Bronchial epithelial cell (primary cell): Measurements from ENCODE around the gene BICDL1. TPM values are rescaled to one million over a fixed set of nuclear protein-coding genes. Genes with fewer than 3 reads are reported as not detected.

Experiments used
- DNase-seq: peaks from one replicate; pipeline ENCODE4 v3.0.0-alpha.2; 2010; ENCODE audit warnings: low read depth
- FAIRE-seq: peaks from 2 replicates; lab custom pipeline; 2011; peaks lifted over from hg19 to GRCh38; lab: Jason Lieb, UNC
- H3K27me3 ChIP-seq: 2 replicates; pipeline ENCODE4 v1.5.1; 2011; ENCODE audit warnings: low read length; ENCODE audit not compliant: control insufficient read depth, insufficient read depth
- H3K36me3 ChIP-seq: 2 replicates; pipeline ENCODE4 v1.5.1; 2011; ENCODE audit warnings: low read length; ENCODE audit not compliant: control insufficient read depth, insufficient read depth
- H3K4me3 ChIP-seq: 2 replicates; pipeline ENCODE4 v1.5.1; 2011; ENCODE audit warnings: mild to moderate bottlenecking, low read depth, low read length, control low read depth
- total RNA-seq: library from RNA; depleted of rRNA; stranded (reverse); fragments of >200 nt; gene quantifications from 2 replicates; pipeline ENCODE4 v1.2.1, GENCODE V29; 2014
- TF ChIP-seq, protein P1 (sequence below): IDR thresholded peaks from 2 replicates; pipeline ENCODE4 v1.5.1; 2011; ENCODE audit warnings: mild to moderate bottlenecking, moderate library complexity, low read length, control low read depth, inconsistent platforms; ENCODE audit not compliant: insufficient read depth, severe bottlenecking

BICDL1 gene
- total RNA-seq, 1 donor from 2014 or later: 10.8 TPM

GRCh38 chr12:120060717-120061116, 71.7 kb downstream of the BICDL1 start:
- Histone ChIP-seq H3K36me3 (peaks cover 3% of the 10 kb centered on the region), H3K4me3 (no peak overlapping the region), H3K27me3 (no peaks in the 10 kb centered on the region)
- TF ChIP-seq, protein P1, sequence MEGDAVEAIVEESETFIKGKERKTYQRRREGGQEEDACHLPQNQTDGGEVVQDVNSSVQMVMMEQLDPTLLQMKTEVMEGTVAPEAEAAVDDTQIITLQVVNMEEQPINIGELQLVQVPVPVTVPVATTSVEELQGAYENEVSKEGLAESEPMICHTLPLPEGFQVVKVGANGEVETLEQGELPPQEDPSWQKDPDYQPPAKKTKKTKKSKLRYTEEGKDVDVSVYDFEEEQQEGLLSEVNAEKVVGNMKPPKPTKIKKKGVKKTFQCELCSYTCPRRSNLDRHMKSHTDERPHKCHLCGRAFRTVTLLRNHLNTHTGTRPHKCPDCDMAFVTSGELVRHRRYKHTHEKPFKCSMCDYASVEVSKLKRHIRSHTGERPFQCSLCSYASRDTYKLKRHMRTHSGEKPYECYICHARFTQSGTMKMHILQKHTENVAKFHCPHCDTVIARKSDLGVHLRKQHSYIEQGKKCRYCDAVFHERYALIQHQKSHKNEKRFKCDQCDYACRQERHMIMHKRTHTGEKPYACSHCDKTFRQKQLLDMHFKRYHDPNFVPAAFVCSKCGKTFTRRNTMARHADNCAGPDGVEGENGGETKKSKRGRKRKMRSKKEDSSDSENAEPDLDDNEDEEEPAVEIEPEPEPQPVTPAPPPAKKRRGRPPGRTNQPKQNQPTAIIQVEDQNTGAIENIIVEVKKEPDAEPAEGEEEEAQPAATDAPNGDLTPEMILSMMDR: no peak
- no peak for DNase-seq
- no peak for FAIRE-seq

DNA sequence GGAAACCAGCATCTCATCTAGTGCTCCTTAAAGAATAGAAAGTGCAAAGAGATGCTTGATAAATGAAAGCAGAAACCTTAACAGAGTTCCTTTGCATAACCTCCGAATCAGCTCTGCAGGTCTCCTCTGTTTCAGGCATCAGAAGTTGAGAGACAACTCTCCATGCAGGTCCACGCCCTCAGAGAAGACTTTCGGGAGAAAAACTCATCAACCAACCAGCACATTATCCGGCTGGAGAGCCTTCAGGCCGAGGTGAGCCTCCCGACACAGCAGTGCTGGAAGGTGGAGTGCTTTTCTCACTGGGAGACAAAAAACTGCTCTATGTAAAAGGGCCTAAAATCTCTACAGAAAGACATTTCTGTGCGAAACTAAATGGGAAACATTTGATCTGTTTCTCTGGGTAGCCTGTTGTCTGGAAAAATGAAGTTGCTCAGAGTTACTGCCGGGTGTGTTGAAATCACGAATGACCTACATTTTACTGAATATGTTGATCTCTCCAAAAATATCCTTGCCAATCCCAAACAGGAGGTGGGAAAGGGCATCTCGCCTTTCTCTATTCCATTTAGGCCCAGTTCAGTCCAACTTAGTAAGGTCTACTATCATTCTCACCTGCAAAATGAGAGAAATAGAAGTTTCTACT, 72.7 kb downstream of the BICDL1 start:
- H3K4me3 ChIP-seq: no peak overlapping the region
- FAIRE-seq: no peak
- no peaks in the 10 kb centered on the region for H3K27me3 ChIP-seq
- peaks cover 3% of the 10 kb centered on the region for H3K36me3 ChIP-seq
- TF ChIP-seq, protein P1: no peak
- no peak for DNase-seq

DNA sequence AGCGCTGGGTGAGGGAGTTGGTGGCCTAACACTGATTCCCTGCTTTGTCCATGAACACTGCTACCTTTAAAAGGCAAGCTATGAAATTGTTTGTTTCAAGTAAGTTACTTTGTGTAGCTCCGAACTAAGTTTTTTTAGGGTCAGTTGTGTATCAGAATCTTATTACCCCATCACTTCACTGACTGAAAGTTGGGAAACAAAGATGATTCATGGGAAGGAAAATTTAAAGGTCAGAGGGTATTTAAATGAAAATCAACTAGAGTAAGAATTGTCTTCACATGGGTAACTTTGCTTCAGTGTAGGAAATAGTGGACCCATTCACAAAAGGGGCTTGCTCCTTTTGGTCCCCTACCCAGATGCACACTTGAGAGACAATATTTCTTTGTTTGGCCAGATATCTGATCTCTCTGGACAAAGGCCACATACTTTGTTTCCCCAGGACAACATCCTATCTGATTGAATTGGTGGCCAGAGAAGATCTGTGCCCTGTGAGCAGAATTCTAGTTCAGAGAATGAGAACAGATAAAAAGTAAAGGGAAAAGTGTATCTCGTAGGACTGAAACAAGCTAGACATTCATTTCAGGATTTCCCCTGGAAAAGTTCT, 74.0 kb downstream of the BICDL1 start:
- FAIRE-seq (no peak), DNase-seq (peak; percentile 36)
- TF ChIP-seq, protein P1: no peak
- Histone ChIP-seq H3K4me3 (no peak overlapping the region), H3K36me3 (peaks cover 4% of the 10 kb centered on the region), H3K27me3 (no peaks in the 10 kb centered on the region)

DNA sequence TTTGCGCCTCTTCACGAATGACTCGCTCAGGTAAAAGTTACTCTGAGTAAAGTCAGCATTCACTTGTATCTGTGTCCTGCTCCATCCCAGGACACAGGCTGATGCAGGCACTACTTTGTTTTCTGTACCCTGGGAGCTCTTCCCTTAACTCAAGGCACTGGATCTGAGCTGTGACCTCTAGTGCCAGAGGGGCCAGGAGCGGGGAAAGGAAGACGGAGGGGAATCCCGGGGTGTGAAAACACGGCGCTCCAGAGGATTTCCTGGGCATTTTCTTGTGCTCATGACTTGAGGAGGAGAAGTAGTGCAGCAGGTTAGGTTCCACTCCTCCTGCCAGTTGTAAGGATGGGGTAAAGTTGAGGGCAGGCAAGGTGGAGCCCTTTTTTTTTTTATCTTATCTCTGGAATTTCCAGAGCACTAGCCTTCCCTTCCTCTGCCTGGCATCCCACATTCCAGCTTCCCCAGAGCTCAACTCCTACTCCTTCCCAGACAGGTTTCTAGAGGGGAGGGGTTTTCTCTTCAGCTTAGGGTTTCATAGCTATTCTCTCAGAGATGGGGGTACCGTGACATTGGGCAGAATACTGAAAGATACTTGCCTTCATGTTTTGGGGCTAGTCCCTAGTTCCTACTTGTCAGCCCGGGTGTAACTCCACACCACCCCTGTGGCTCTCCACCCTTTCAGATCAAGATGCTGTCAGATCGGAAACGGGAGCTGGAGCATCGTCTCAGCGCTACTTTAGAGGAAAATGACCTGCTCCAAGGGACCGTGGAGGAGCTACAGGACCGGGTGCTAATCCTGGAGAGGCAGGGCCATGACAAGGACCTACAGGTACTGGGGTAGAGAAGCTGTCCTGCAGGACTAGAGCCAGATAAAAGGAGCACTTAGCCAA, 75.3 kb downstream of the BICDL1 start:
- no peak for FAIRE-seq

DNA sequence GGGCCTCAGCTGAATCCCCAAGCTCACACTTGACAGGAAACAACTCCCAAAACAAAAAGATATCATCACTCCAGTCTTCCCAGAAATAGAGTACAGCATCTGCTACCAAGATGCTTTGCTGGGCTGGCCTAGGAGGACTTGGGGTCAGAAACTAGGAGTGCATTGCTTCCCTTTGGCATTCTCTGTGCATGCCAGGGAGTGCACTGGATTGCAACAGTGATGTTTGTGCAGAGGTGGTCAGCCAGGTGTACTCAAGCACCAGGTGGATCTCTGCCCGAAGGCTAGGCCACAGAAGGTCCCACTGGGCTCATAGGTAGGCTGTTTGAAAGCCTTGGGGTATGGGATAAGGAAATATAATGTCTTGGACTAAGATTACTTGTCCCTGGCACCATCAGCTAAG, 76.4 kb downstream of the BICDL1 start:
- Histone ChIP-seq H3K27me3 (no peaks in the 10 kb centered on the region), H3K4me3 (no peak overlapping the region), H3K36me3 (peaks cover 4% of the 10 kb centered on the region)
- TF ChIP-seq, protein P1: no peak
- FAIRE-seq (no peak), DNase-seq (no peak)

More for the DNA sequence above, 75.3 kb downstream of the BICDL1 start:
- no peak for DNase-seq
- no peak overlapping the region for H3K4me3 ChIP-seq
- H3K36me3 ChIP-seq: peaks cover 4% of the 10 kb centered on the region
- TF ChIP-seq, protein P1: no peak
- H3K27me3 ChIP-seq: no peaks in the 10 kb centered on the region
